Fibroblast of the conjunctiva (primary cell): ENCODE data around the gene TTYH2.
"Not testable (repeated sequence)": the region's sequence is repeated elsewhere in the genome, so short reads cannot be mapped to it uniquely, and the experiment has no call there.

ENCODE experiments used
- DNase-seq: peaks from one replicate; pipeline ENCODE4 v3.0.0-alpha.2; 2010; ENCODE audit warnings: low read depth

TTYH2 gene, protein sequence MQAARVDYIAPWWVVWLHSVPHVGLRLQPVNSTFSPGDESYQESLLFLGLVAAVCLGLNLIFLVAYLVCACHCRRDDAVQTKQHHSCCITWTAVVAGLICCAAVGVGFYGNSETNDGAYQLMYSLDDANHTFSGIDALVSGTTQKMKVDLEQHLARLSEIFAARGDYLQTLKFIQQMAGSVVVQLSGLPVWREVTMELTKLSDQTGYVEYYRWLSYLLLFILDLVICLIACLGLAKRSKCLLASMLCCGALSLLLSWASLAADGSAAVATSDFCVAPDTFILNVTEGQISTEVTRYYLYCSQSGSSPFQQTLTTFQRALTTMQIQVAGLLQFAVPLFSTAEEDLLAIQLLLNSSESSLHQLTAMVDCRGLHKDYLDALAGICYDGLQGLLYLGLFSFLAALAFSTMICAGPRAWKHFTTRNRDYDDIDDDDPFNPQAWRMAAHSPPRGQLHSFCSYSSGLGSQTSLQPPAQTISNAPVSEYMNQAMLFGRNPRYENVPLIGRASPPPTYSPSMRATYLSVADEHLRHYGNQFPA

DNA sequence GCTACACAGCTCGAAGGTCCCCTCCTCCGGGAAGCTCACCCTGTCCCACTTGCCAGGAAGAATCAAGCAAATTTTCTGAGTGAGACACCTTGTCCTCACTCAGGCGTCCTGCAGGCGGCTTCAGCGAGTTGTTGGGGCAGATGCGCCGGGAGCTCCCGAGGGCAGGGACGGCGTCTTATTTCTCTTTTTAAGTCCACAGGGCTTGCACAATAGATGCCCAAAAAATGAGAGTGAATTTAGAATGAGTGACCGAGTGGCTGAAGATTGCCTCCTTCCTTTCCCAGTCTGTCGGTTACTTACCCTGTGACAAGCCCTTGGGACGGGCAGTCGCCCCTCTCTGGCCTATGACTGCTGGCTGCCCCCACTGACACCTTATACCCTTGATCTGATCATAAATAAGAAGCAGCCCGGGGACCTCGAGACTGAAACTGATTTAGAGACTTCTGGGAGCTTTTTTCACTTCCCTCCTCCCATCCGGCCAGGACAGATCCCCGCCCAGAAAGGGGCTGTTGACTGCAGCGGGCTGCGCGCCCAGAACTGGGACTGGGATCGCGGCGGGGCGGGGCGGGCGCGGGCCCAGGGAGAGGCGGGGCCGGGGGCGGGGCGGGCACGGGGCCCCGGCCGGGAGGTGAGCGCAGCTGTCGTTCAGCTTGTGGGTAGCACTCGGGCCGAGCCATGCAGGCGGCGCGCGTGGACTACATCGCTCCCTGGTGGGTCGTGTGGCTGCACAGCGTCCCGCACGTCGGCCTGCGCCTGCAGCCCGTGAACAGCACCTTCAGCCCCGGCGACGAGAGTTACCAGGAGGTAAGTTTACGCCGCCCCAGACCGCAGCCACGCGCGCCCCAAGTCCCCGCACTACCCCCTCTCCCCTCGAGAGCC is at the start of gene TTYH2:
Gene TTYH2 (plus strand): TSS at position 659 of the 879 bp plus-strand sequence. CDS start 17 bp downstream, at position 676.
- peak; percentile 78 for DNase-seq

DNA sequence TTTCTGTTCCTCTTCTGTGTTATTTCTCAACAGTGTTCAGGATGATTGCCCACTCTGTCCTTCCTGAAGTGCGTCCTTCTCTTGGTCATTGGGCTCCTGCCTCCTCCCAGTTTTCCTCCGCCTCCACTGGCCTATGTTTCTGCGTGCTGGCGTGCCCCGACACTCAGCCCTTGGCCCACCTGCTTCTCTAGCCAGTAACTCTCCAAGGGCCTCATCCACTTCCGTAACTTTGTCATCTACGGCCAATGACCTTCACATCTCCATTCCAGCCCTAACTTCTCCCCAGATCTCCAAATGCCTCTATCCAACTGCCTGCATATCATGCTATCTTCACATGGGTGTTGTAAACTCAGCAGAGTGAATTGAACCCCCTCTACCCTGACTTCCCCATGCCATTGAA is 49.5 kb upstream of the TTYH2 start:
- no peak for DNase-seq

DNA sequence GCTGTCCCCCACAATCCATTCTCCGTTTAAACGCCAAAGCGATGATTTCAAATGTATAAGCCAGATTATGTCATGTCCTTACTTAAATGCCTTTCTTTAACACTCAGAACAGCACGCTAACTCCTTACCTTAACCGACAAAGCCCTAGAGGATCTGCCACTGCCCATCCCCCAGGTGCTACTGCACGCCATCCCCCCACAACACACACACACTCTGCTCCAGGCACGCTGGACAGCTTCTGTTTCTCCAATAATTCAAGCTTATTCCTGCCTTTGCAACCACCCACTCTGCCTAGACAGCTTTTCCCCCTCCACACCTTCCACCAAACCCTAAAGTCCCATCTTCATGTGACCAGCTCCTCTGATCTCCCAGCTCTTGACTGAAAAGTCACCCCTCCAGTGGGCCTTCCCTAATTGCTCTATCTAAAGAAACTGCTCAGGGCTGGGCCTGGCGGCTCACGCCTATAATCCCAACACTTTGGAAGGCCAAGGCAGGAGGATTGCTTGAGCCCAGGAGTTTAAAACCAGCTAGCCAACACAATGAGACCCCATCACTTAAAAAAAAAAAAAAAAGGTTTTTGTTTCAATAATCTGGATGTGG is 48.8 kb upstream of the TTYH2 start:
- no peak for DNase-seq

DNA sequence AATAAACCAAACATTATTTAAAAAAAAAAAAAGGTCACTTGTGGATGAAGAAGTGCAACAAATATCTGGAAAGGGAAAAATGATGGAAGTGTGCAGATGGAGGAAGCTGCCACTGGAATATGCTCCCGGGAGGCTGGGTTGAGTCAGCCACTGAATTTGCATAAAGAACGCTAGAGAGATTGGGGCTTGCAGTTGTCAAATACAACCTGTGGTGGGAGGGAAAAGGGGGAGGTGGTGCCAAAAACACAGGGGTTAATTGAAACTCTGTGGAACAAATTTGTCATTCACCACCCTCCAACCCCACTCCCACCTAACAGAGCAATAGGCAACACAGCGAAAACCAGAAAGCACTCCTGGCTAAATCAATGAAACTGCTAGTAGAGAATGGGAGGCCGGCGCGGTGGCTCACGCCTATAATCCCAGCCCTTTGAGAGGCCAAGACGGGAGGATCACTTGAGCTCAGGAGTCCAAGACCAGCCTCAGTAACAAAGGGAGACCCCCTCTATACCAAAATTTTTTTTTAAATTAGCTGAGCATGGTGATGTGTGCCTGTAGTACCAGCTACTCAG is 47.5 kb upstream of the TTYH2 start:
- no peak for DNase-seq

DNA sequence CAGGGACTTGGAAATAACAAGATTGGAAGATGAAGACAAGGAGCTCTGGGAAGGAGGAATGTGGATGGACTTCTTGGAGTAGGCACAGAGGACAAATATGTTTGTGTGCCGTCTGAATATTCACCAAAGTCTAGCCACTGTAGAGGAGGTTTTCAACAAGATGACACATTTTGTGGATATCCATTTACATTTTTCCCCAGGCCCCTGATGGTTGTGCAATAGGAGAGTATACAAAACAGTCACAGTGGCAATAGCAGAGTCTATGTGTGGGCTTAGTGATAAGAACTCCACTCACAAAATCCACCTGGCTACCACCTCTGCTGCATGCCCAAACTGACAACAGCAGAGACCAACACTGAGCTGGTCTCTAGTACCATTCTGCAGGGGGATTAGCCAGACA is 42.4 kb upstream of the TTYH2 start:
- no peak for DNase-seq

DNA sequence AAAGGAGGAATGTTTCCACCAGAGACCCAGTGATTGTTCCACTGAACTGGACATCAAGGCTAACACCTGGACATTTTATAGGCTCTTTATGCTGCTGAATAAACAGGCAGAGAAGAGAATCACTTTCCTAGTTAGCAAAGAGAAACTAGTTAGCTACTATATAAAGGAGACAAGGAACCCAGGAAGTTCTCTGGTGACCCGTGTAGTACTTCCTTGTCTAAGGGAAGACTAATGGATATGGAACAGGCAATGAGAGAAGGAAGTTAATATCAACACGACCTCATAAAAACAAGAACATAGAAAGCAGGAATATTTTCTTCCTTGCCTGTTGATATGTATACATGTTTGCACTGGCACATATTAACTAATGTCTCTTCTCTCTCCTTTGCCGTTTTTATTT is 40.7 kb upstream of the TTYH2 start:
- DNase-seq = no peak

DNA sequence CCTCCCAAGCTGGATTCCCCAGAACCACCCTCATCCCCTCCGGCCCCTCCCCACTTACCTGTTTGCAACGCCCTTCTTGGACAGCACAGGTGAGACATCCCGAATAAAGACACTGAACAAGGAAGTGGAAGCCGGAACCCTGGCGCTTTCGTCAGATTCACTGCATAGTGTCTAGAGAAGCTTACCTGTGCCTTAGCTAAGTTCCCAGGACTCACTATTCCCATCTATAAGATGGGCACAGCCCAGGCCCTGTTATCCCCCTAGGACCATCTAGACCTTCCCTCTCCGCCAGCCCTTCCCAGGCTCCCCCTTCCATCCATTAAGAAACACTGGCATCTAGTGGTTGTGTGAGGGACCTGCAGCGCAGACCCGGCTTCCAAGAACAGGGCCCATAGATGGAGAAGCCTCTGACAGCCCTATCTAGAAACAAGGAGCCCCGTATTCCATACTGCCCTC is 36.8 kb upstream of the TTYH2 start:
- DNase-seq = peak; percentile 36

DNA sequence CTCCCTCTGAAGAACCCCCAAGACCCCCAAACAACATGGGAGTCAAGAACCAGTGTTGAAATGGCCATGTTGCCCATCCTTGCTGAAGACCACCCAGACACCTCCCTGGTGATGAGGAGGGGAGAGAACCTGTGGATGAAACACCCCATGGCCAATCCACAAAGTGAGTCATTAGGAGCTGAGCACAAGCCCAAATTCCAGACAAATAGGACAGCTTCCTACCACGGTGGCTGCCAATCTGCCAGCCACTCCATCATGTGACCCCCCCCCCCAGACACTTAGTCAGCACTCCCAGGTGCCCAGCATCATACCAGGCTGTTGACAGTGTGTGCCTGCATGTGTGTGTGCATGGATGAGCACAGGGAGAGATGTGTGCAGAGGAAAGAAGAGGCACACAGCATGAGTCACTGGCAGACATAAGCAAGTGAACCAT is 36.3 kb upstream of the TTYH2 start:
- DNase-seq = no peak

DNA sequence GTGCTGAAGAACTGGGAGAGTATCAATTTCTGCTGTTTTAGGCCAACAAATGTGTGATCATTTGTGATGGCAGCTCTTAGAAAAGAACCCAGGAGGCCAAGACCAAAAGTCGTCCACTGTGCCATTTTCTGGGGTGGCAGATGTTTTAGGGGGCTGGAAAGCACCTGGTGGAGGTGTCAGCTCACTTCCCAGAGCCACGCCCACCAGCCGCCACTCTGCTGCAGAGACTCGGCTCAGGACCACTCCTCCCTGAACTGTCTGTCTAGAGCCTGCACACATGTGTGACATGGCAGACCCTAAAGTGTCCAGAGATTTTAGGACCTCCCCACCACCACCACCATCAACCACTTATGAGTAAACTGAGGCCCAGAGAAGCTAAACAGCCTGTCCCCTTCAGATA is 33.8 kb upstream of the TTYH2 start:
- no peak for DNase-seq

DNA sequence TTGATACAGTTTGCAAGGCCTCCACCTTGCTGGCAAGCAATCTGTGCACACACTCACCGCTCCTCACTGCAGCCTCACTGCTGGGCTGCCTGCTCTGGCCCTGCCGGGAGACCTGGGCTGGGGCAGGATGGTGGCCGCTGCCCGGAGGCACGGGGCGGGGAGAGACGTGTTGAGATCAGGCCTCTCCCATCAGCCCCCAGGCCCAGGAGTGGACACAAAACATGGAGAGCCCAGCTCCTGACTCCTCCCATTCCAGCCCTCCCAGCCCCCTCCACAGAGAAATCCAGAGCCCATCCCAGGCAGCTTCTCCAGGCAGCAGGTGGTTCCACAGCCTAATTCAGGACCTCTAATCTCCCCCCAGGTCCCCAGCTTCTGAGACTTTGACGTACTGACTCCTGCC is 33.0 kb upstream of the TTYH2 start:
- DNase-seq = no peak

DNA sequence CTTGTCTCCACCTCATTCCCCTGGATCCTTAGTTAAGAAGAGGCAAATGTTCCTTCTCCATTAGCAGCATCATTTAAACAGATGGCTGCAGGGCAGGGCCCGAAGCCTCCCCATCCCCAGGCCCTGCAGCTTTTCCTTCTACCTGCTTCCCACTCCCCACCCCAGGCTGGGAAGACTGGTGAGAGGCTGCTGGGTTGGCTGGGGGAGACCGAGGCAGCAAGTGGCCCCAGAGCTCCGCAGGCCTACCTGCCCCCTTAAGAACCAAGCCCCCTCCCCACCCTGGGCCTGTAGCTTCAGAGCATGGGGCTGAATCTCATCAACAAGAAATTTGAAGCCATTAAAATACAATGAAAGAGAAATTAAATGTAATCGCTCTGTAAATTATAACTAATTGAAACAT is 32.0 kb upstream of the TTYH2 start:
- DNase-seq = no peak

DNA sequence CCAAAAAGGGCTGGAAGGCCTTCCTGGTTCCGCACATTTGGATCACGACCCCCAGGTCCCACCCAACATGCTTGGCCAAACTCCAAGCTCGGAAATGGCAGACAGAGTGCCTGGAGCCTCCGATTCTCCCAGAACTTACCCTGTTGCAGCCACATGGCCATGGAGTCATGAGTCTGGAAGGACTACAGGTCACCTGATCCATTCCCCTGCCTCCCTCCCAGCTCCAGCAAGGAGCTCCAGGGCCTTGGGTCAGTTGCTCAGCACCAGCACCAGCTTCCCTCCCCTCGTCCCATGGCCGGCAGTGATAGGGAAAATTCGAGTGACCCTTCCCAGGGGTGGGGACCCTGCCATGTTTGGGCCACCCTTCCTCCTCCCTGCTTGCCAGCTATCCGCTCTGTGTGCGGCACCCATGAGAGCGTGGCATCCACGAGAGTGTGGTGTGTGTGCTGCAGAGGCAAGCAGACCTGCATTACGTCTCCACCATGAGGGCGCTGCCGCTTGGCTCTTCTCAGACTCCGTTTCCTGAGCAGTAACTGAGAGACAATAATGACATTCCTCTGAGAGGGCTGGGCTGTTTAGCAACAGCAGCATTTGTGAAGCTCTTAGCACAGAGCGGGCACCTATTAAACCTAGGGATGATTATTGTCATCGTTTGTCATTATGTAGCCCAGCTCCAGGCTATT is 31.2 kb upstream of the TTYH2 start:
- DNase-seq = no peak

DNA sequence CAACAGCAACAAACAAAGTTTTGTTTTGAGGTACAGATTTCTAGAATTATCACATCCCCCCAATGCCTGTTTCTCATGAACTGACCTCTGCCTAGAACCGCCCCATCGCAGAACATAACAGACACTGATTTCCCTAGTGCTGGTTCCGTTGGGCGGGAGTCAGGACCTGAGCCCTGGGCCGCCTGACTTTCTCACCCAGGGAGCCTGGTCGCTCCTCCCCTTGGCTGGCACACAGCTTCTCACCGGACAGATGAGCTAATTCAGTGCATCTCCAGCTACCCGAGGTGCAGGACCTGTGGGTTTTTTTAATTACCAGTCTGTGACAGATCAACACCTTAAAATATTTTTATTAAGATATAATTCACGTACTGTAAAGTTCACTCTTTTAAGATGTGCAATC is 30.0 kb upstream of the TTYH2 start:
- DNase-seq = no peak

DNA sequence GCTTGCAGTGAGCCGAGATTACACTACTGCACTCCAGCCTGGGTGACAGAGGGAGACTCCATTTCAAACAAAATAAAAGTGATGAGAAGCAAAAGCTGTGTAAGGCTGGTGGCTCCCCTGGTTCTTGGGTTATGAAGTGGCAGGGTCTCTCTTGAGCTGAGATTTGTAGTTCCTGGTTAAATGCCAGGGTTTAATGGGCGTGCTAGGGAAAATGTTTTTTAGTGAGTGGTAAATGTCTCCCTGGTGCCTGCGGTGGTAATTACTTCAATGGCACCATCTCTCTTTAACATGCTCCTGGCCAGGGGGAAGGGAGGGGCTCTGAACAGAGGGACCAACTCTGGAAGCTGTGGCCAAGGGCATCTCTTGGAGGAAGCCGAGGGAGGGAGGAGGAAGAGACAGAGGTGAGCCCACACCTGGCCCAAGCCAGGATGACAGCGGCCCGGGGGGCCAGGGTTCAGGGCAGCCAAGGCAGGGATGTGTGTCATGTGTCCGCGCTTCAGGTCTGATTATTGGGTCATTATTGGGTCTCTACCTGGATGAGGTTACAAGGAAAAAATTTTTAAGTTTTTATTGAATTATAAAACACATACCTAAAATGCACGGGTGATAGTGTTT is 27.7 kb upstream of the TTYH2 start:
- no peak for DNase-seq

DNA sequence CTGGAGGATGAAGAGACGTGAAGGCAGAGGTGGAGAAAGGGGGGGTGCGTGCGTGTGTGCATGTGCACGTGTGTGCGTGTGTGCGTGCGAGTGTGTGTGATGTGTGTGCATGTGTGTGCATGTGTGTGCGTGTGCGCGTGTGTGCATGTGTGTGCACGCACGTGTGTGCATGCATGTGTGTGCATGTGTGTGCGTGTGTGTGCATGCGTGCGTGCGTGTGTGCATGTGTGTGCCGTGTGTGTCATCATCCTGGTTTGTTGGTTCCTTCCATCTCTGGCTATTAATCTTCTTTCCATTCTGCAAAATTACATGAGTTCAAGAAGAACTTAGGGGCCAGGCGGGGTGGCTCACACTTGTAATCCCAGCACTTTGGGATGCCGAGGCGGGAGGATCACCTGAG is 26.9 kb upstream of the TTYH2 start:
- no peak for DNase-seq

DNA sequence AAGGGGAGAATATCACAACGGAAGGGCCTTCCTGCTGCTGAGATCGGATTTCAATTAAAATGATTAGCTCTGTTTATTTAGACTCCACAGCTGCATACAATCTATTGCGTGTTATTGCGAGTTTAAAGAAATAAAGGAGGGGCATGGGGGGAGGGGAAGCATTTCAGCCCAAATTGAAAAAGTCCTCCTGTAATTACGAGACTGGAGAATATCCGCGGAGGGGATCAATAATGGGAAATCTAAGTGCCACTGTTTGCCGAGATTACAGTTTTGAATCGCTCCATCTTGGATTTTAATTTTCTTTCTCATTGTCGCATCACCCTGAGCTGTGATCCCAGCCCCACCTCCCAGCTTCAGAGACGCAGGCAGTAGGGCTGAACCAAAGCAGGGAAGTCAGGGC is 25.6 kb upstream of the TTYH2 start:
- DNase-seq = no peak

DNA sequence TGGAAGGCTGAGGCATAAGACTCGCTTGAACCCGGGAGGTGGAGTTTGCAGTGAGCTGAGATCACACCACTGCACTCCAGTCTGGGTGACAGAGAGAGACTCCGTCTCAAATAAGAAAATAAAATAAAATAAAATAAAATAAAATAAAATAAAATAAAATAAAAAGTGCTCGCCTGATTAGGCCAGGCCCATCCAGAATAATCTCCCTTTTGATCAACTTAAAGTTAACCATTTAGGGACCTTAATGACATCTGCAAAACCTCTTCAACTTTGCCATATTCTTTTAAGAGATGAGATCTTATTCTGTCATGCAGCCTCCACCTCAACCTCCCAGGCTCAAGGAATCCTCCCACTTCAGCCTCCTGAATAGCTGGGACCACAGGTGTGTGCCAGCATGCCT is 24.7 kb upstream of the TTYH2 start:
- DNase-seq = not testable (repeated sequence)

DNA sequence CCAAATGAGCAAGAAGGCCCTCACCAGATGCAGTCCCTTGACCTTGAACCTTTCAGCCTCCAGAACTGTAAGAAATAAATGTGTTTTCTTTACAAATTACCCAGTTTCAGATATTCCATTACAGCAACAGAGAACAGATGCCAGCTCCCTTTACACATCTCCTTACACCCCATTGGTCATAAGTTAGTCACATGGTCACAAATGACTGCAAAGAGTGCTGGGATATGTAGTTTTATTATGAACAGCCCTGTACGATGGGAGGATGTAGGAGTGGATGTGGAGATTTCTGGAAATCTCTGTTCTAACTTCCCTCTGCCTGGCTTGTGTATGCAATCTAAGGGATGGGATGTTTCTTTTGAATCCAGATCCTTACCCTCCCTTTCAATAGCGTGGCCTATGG is 23.2 kb upstream of the TTYH2 start:
- DNase-seq = peak; percentile 34

DNA sequence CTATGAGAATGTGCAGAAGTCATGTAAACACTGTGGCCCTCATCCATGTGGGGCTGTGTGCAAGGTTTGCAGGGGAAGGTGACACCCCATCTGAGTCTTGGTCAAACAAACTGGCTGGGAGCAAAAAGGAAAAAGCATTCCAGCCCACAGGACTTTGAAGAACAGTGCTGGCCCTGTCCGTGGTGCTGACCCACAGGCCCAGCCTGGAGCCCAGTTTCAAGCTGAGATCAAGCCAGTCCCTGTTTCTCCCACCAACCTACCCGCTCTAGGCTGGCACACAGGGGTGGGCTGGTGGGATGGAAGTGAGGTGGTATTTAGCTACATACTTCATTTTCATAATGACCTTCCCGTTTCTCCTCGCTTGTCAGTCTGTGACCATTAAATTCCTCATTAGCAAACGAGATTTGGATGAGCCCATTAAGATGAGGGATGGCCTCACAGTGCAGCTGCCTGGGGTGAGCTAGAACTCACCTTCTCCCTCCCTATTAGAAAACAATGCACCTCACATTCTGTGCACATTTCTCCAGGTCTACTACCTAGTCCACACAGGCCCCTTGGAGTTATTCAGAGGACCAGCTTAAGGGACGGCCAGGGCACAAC is 22.5 kb upstream of the TTYH2 start:
- DNase-seq = no peak

DNA sequence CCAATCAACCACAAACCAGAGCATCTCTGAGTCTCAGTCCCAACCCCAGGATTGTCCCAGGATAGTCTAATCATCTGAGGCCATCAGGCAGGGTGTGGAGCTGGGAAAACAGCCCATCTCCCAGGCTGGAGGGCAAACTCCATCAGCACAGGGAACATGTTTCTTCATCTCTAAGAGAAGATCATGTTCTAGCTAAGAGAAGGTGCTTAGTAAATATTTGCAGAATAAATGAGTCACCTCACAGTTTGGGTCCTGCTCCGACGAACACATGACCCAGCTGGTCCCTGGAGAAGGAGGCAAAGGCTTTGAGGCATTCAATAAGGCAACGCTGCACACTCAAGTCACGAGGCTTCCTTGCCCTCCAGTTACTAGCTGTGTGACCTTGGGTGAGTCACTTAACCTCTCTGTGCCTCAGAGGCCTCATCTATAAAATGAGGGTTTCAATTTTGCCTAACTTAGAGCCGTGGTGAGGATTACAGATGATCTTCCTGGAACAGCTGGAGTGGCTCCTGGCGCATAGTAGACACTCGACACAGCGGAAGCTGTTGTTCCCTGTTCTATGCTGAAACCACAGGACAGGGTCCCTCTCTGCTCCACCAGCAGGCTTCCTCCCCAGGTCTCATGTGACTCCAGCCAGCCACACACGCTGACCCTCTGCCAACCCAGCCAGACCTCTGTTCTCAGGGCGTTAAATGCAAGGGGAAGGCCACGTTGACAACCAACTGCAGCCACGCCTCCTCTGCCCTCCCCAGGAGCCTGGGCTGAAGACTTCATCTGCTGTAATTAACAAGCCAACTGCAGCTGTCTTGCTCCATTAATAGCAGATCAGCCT is 20.2 kb upstream of the TTYH2 start:
- DNase-seq = no peak
